H9 (cell line): ENCODE measurements around the gene MCM3AP. TPM values are rescaled to one million over a fixed set of nuclear protein-coding genes. Genes with fewer than 3 reads are reported as not detected.

ENCODE experiments used
- DNase-seq: peaks from one replicate; pipeline ENCODE4 v3.0.0-alpha.2; 2017
- H2AFZ ChIP-seq: one replicate; pipeline ENCODE4 v1.6.1; 2013; ENCODE audit warnings: mild to moderate bottlenecking, low read length, control low read depth, moderate library complexity
- H2AK5ac ChIP-seq: 2 replicates; pipeline ENCODE4 v1.6.1; 2013; ENCODE audit warnings: low read length, control low read depth, mixed read lengths; ENCODE audit not compliant: insufficient read length
- H2BK120ac ChIP-seq: one replicate; pipeline ENCODE4 v1.6.1; 2013; ENCODE audit warnings: low read depth, mild to moderate bottlenecking, low read length, control low read depth, inconsistent platforms; ENCODE audit not compliant: poor library complexity, severe bottlenecking
- H2BK12ac ChIP-seq: 2 replicates; pipeline ENCODE4 v1.6.1; 2013; ENCODE audit warnings: low read length, control low read depth, mixed read lengths, low read depth; ENCODE audit not compliant: insufficient read length
- H2BK15ac ChIP-seq: 2 replicates; pipeline ENCODE4 v1.6.1; 2013; ENCODE audit warnings: low read depth, low read length, control low read depth
- H2BK20ac ChIP-seq: one replicate; pipeline ENCODE4 v1.6.1; 2013; ENCODE audit warnings: low read depth, mild to moderate bottlenecking, low read length, control low read depth, inconsistent platforms; ENCODE audit not compliant: poor library complexity, severe bottlenecking
- H2BK5ac ChIP-seq: 2 replicates; pipeline ENCODE4 v1.6.1; 2013; ENCODE audit warnings: low read length, control low read depth, mixed read lengths; ENCODE audit not compliant: insufficient read length
- H3K14ac ChIP-seq: 2 replicates; pipeline ENCODE4 v1.6.1; 2013; ENCODE audit warnings: low read length, control low read depth; ENCODE audit not compliant: insufficient read depth
- H3K18ac ChIP-seq: 2 replicates; pipeline ENCODE4 v1.6.1; 2013; ENCODE audit warnings: low read depth, mild to moderate bottlenecking, mixed read lengths, low read length, control low read depth; ENCODE audit not compliant: insufficient read length
- H3K23ac ChIP-seq: 2 replicates; pipeline ENCODE4 v1.6.1; 2013; ENCODE audit warnings: low read length, control low read depth, mixed read lengths, low read depth; ENCODE audit not compliant: insufficient read length
- H3K23me2 ChIP-seq: 2 replicates; pipeline ENCODE4 v1.6.1; 2013; ENCODE audit warnings: low read depth, mild to moderate bottlenecking, mixed read lengths, low read length, control low read depth; ENCODE audit not compliant: insufficient read length, poor library complexity, severe bottlenecking
- H3K27ac ChIP-seq: 2 replicates; pipeline ENCODE4 v1.5.1; 2013; ENCODE audit warnings: low read length, control low read depth, mixed read lengths, low read depth; ENCODE audit not compliant: insufficient read length
- H3K27me3 ChIP-seq: 2 replicates; pipeline ENCODE4 v1.6.1; 2013; ENCODE audit warnings: low read length, control low read depth, inconsistent platforms; ENCODE audit not compliant: insufficient read depth
- H3K4ac ChIP-seq: 2 replicates; pipeline ENCODE4 v1.6.1; 2013; ENCODE audit warnings: low read depth, mild to moderate bottlenecking, control low read depth, inconsistent platforms, low read length, moderate library complexity
- H3K4me1 ChIP-seq: 2 replicates; pipeline ENCODE4 v1.6.1; 2013; ENCODE audit warnings: low read length, control low read depth, inconsistent platforms; ENCODE audit not compliant: insufficient read depth
- H3K4me2 ChIP-seq: 2 replicates; pipeline ENCODE4 v1.6.1; 2013; ENCODE audit warnings: low read length, control low read depth, mixed read lengths; ENCODE audit not compliant: insufficient read length, insufficient read depth
- H3K56ac ChIP-seq: 2 replicates; pipeline ENCODE4 v1.6.1; 2013; ENCODE audit warnings: low read depth, mild to moderate bottlenecking, mixed read lengths, low read length, control low read depth; ENCODE audit not compliant: insufficient read length
- H3K79me1 ChIP-seq: 2 replicates; pipeline ENCODE4 v1.6.1; 2013; ENCODE audit warnings: low read depth, mild to moderate bottlenecking, moderate library complexity, low read length, control low read depth, inconsistent platforms; ENCODE audit not compliant: insufficient read depth, poor library complexity, severe bottlenecking
- H3K79me2 ChIP-seq: 2 replicates; pipeline ENCODE4 v1.6.1; 2013; ENCODE audit warnings: low read length, control low read depth, inconsistent platforms; ENCODE audit not compliant: insufficient read depth
- H3K9ac ChIP-seq: 2 replicates; pipeline ENCODE4 v1.6.1; 2013; ENCODE audit warnings: low read length, control low read depth, mixed read lengths; ENCODE audit not compliant: insufficient read length; ENCODE audit errors: extremely low read depth
- H3K9me3 ChIP-seq: one replicate; pipeline ENCODE4 v1.6.1; 2013; ENCODE audit warnings: low read depth, low read length, inconsistent platforms; ENCODE audit not compliant: control insufficient read depth
- H3T11ph ChIP-seq: one replicate; pipeline ENCODE4 v1.6.1; 2013; ENCODE audit warnings: mild to moderate bottlenecking, low read length, control low read depth, inconsistent platforms
- H4K20me1 ChIP-seq: one replicate; pipeline ENCODE4 v1.6.1; 2013; ENCODE audit not compliant: control insufficient read depth, insufficient read length, insufficient read depth
- H4K5ac ChIP-seq: 2 replicates; pipeline ENCODE4 v1.6.1; 2013; ENCODE audit warnings: low read depth, mild to moderate bottlenecking, mixed read lengths, low read length, control low read depth; ENCODE audit not compliant: insufficient read length
- H4K8ac ChIP-seq: replicated peaks from 2 replicates; pipeline ENCODE4 v1.6.1; 2013; ENCODE audit warnings: low read length, control low read depth, mixed read lengths, low read depth; ENCODE audit not compliant: insufficient read length
- H4K91ac ChIP-seq: 2 replicates; pipeline ENCODE4 v1.6.1; 2013; ENCODE audit warnings: low read depth, mild to moderate bottlenecking, moderate library complexity, mixed read lengths, low read length, control low read depth; ENCODE audit not compliant: insufficient read length
- H3K27ac Mint-ChIP-seq, 3 experiments: 2 replicates in 2 of 3; 3 replicates in 1 of 3; pipeline ENCODE4 v1.8.0; 2020 to 2021; ENCODE audit warnings: mixed read lengths in 3 of 3, mild to moderate bottlenecking in 1 of 3, moderate library complexity in 1 of 3
- H3K27me3 Mint-ChIP-seq: 2 replicates; pipeline ENCODE4 v1.8.0; 2021; ENCODE audit warnings: low read depth, mild to moderate bottlenecking, moderate library complexity, mixed read lengths
- H3K36me3 Mint-ChIP-seq, 3 experiments: 2 replicates in 2 of 3; 3 replicates in 1 of 3; pipeline ENCODE4 v1.8.0; 2020 to 2021; ENCODE audit warnings: low read depth in 3 of 3, mixed read lengths in 3 of 3; ENCODE audit not compliant: insufficient read depth in 1 of 3
- H3K4me1 Mint-ChIP-seq, 2 experiments: 2 replicates each; pipeline ENCODE4 v1.8.0; 2020; ENCODE audit warnings: mixed read lengths in 2 of 2
- H3K4me3 Mint-ChIP-seq, 2 experiments: 2 replicates in 1 of 2; 3 replicates in 1 of 2; pipeline ENCODE4 v1.8.0; 2020 to 2021; ENCODE audit warnings: mild to moderate bottlenecking in 2 of 2, mixed read lengths in 2 of 2, moderate library complexity in 1 of 2
- H3K9me3 Mint-ChIP-seq, 2 experiments: 2 replicates in 1 of 2; 3 replicates in 1 of 2; pipeline ENCODE4 v1.8.0; 2020; ENCODE audit warnings: mild to moderate bottlenecking in 2 of 2, mixed read lengths in 2 of 2, moderate library complexity in 1 of 2
- WGBS: extraction: QIAGEN DNeasy Blood & Tissue Kit; methylation state at CpG from one replicate; pipeline ENCODE4 v1.1.7; 2013; ENCODE audit warnings: missing lambda C conversion rate, low lambda C conversion rate, mixed read lengths; ENCODE audit not compliant: insufficient read length; ENCODE audit errors: extremely low coverage; 5-methylcytosine and 5-hydroxymethylcytosine counted together
- total RNA-seq: library from RNA; stranded (reverse); gene quantifications from 2 replicates; pipeline ENCODE4 v1.2.1, GENCODE V29; 2021
- TF ChIP-seq, protein P1 (sequence below): fragments of 200-600 bp; sonication (generic); conservative IDR thresholded peaks from 3 replicates; pipeline ENCODE4 v1.8.0; 2021; ENCODE audit warnings: antibody characterized with exemption, mild to moderate bottlenecking

MCM3AP gene
- total RNA-seq, 1 experiment from 2014 or later, result 124 TPM

- Histone ChIP-seq H4K5ac (no peak overlapping the region), H2BK5ac (no peak overlapping the region), H2BK120ac (no peak overlapping the region), H3K4me1 (no peaks in the 10 kb centered on the region), H3K23me2 (no peaks in the 10 kb centered on the region), H3K18ac (no peak overlapping the region), H3K4ac (no peak overlapping the region), H2BK12ac (no peak overlapping the region), H2AK5ac (no peak overlapping the region), H3K27ac (no peak overlapping the region), H3K79me2 (no peaks in the 10 kb centered on the region), H4K8ac (no peak overlapping the region), H3K4me2 (no peak overlapping the region), H3K9me3 (no peaks in the 10 kb centered on the region), H3K14ac (no peak overlapping the region), H2BK20ac (no peak overlapping the region), H3K27me3 (no peaks in the 10 kb centered on the region), H3K9ac (no peak overlapping the region), H2BK15ac (no peak overlapping the region), H3T11ph (no peak overlapping the region), H2AFZ (no peak overlapping the region), H4K91ac (no peak overlapping the region), H3K56ac (no peak overlapping the region), H3K79me1 (no peaks in the 10 kb centered on the region), H4K20me1 (no peaks in the 10 kb centered on the region), H3K23ac (no peak overlapping the region)
- TF ChIP-seq, protein P1, sequence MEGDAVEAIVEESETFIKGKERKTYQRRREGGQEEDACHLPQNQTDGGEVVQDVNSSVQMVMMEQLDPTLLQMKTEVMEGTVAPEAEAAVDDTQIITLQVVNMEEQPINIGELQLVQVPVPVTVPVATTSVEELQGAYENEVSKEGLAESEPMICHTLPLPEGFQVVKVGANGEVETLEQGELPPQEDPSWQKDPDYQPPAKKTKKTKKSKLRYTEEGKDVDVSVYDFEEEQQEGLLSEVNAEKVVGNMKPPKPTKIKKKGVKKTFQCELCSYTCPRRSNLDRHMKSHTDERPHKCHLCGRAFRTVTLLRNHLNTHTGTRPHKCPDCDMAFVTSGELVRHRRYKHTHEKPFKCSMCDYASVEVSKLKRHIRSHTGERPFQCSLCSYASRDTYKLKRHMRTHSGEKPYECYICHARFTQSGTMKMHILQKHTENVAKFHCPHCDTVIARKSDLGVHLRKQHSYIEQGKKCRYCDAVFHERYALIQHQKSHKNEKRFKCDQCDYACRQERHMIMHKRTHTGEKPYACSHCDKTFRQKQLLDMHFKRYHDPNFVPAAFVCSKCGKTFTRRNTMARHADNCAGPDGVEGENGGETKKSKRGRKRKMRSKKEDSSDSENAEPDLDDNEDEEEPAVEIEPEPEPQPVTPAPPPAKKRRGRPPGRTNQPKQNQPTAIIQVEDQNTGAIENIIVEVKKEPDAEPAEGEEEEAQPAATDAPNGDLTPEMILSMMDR, result no peak
- Mint-ChIP-seq H3K9me3 (no peaks in the 10 kb centered on the region), H3K4me1 (peaks cover 6 to 9% of the 10 kb centered on the region in 2 experiments; a peak in 3 of 4 replicates), H3K27me3 (no peaks in the 10 kb centered on the region), H3K36me3 (peaks cover 39 to 69% (median 59%) of the 10 kb centered on the region in 3 experiments), H3K4me3 (no peak overlapping the region), H3K27ac (no peak overlapping the region)
- no CpG with 5 or more reads among the region's 18 CpGs for WGBS
- no peak for DNase-seq
These were observed 80.2 kb downstream of the MCM3AP start for GRCh38 chr21:46205166-46205565.
